WTC11 (cell line): ENCODE measurements around the gene BLOC1S3.

ENCODE experiments used
- AR ChIP-seq: fragments of 250-450 bp; sonication (Bioruptor Pico); IDR thresholded peaks from 2 replicates; pipeline ENCODE4 v1.9.0; 2021; ENCODE audit warnings: mild to moderate bottlenecking
- ATF3 ChIP-seq: sonication (generic); formaldehyde crosslinking; conservative IDR thresholded peaks from 2 replicates; pipeline ENCODE4 v1.8.1; 2022; ENCODE audit warnings: mild to moderate bottlenecking, missing genetic modification reagents
- CREB1 ChIP-seq: sonication (generic); formaldehyde crosslinking; IDR thresholded peaks from 2 replicates; pipeline ENCODE4 v1.8.0; 2023; ENCODE audit warnings: mild to moderate bottlenecking, missing genetic modification reagents
- CTCF ChIP-seq: fragments of 200-600 bp; IDR thresholded peaks from 2 replicates; pipeline ENCODE4 v1.8.0; 2022; ENCODE audit warnings: antibody characterized with exemption
- EMX1 ChIP-seq: fragments of 250-450 bp; sonication (Bioruptor Pico); IDR thresholded peaks from 2 replicates; pipeline ENCODE4 v1.8.0; 2021; ENCODE audit warnings: mild to moderate bottlenecking
- GRHL2 ChIP-seq: fragments of 250-450 bp; sonication (Bioruptor Pico); IDR thresholded peaks from 2 replicates; pipeline ENCODE4 v1.8.0; 2022; ENCODE audit warnings: mild to moderate bottlenecking, moderate library complexity; ENCODE audit not compliant: insufficient replicate concordance, severe bottlenecking
- IRF2 ChIP-seq: sonication (generic); formaldehyde crosslinking; IDR thresholded peaks from 2 replicates; pipeline ENCODE4 v1.8.0; 2022; ENCODE audit warnings: low read depth, missing genetic modification reagents, borderline replicate concordance
- JUN ChIP-seq: sonication (generic); formaldehyde crosslinking; IDR thresholded peaks from 2 replicates; pipeline ENCODE4 v1.8.0; 2023; ENCODE audit warnings: mild to moderate bottlenecking, missing genetic modification reagents
- NR3C1 ChIP-seq: sonication (generic); formaldehyde crosslinking; conservative IDR thresholded peaks from 2 replicates; pipeline ENCODE4 v1.8.1; 2023; ENCODE audit warnings: low read depth, mild to moderate bottlenecking, missing genetic modification reagents
- TEAD4 ChIP-seq: sonication (generic); formaldehyde crosslinking; IDR thresholded peaks from 2 replicates; pipeline ENCODE4 v1.8.0; 2022; ENCODE audit warnings: mild to moderate bottlenecking, missing genetic modification reagents
- TP53 ChIP-seq: sonication (generic); formaldehyde crosslinking; IDR thresholded peaks from 2 replicates; pipeline ENCODE4 v1.8.1; 2023; ENCODE audit warnings: mild to moderate bottlenecking, missing genetic modification reagents
- USF1 ChIP-seq: sonication (generic); formaldehyde crosslinking; IDR thresholded peaks from 2 replicates; pipeline ENCODE4 v1.8.0; 2022; ENCODE audit warnings: mild to moderate bottlenecking, missing genetic modification reagents

- no peak for TF ChIP-seq CTCF
- TF ChIP-seq CREB1 (CRISPR knock-in tag), result no peak
- TF ChIP-seq ATF3 (CRISPR knock-in tag), result no peak
- no peak for TF ChIP-seq IRF2 (CRISPR knock-in tag)
- TF ChIP-seq EMX1 (CRISPR knock-in tag), result no peak
- no peak for TF ChIP-seq AR (CRISPR knock-in tag)
- TF ChIP-seq NR3C1, result no peak
- TF ChIP-seq USF1 (CRISPR knock-in tag), result no peak
- no peak for TF ChIP-seq JUN
- TF ChIP-seq TP53, result no peak
- no peak for TF ChIP-seq GRHL2 (CRISPR knock-in tag)
- no peak for TF ChIP-seq TEAD4 (CRISPR knock-in tag)
These were observed 15.9 kb upstream of the BLOC1S3 start for GRCh38 chr19:45162608-45163143.
